ENCODE results near the gene ACKR3.

The ACKR3 gene

DNA sequence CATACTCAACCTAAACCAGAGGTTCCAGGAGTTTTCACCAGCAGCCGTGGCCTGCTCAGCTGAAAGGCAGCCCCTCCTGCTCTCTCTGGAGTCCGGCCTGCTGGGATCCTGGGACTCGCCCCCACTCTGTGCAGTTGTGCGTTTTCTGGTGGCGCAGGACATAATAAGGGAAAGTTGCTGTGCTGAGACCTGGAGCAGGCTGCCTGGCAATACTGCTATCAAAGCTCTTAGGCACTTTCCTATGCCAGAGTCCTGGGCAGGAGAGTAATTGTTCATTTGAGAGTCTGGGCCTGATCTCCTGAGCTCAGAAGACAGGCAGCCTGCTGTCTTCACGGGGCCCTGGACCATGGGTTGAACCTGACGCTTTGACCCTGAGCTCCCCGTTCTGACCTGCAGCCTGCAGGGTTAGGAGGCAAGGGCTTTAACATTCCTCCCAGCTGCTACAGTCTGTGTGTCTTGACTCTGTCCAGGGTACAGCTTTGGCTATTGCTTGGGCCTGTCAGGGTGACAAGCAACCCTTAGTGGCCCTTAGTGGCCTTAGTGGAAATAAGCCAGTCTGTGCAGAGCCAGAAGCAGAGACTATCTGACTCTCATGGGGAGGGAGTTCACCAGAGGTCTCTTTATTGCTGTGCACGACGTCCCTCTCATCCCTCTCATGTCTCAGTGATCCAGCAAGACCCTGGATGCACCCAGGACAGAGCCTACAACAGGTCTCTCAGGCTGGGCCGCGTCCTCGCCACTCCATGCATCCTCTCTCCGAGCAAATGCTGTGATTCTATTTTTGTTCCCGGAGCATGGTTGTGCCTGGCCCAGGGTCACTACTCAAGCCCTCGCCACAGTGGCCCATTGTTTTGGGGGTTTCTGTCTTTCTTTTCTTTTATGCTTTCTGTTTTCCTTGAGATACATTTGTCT lies 60.6 kb downstream of the ACKR3 start:
- no peak for DNase-seq (ENCODE audit: low spot score)

DNA sequence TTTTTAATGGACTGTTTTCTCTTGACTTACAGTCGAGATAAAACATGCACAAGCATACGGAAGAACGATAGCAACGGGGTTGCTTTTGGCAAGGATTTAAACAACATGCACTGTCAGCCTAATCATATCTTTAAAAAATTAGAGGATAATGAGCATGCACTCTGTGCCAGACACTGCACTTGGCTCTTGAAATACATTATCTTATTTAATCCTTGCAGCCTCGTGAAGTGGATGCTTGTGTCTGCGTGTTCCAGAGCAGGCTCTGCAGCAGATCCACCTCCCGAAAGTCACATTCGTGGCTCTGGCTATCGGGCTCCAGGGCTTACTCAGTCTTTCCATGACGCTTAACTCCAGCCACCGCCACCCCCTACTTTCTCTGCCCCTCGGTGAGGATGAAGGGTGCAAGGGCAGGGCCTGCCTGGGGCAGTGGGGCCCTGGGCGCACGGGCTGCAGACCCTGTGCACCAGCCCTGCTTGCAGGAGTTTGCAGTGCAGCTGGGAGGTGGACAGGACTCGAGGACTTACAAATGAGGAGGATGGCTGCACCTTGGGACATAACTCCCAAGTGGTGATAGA lies 61.7 kb downstream of the ACKR3 start:
- no peak for DNase-seq (ENCODE audit: low spot score)

DNA sequence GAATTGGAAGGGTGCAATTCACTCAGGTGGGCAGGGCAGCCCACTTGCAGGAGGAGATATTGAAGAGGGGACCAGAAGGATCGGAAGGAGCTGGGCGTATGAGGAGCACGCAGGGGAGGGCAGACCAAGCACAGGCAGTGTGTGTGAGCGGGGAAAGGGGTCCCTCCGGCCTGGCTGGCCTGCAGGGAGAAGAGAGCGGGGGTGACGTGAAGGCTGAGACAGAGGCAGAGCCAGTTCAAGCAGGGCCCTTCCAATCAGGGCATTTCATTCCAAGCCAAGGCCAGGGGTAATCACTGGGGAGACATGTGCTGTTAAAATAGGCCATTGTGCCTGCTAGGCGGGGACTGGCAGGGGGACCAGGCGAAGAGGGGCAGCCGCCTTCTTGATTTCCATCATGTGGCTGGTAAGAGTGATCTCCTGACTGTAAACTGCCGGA lies 62.2 kb downstream of the ACKR3 start:
- no peak for DNase-seq (ENCODE audit: low spot score)
